DMS 273 (cell line): ENCODE measurements around the gene TMEM143.
A peak's percentile ranks its signal among the peaks of the same experiment; 100 is the strongest.
"Not testable (repeated sequence)": the region's sequence is repeated elsewhere in the genome, so short reads cannot be mapped to it uniquely, and the experiment has no call there.

Experiments used
- DNase-seq: peaks from one replicate; lab custom pipeline; 2025; ENCODE audit not compliant: unreplicated experiment; lab: John Stamatoyannopoulos, UW

The TMEM143 gene

DNA sequence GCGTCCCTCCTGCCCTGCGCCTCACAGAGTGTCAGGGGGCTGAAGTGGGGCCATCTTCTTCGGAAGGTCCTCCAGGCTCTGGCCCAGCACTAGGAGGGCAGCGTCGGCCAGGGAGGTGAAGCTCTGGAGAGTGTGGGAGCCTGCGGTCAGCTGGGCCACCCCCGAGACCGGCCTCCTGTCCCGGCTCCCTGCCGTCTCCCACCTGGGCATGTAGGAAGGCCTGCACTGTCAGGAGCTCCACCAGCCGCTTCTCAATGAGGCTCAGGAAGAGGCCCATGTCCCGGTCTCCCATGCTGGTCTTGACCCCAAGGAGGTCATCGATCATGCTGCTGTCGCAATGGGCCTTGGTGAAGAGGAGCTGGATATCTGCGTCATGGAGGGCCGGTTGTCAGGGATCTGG, 65.8 kb downstream of the TMEM143 start:
- no peak for DNase-seq

DNA sequence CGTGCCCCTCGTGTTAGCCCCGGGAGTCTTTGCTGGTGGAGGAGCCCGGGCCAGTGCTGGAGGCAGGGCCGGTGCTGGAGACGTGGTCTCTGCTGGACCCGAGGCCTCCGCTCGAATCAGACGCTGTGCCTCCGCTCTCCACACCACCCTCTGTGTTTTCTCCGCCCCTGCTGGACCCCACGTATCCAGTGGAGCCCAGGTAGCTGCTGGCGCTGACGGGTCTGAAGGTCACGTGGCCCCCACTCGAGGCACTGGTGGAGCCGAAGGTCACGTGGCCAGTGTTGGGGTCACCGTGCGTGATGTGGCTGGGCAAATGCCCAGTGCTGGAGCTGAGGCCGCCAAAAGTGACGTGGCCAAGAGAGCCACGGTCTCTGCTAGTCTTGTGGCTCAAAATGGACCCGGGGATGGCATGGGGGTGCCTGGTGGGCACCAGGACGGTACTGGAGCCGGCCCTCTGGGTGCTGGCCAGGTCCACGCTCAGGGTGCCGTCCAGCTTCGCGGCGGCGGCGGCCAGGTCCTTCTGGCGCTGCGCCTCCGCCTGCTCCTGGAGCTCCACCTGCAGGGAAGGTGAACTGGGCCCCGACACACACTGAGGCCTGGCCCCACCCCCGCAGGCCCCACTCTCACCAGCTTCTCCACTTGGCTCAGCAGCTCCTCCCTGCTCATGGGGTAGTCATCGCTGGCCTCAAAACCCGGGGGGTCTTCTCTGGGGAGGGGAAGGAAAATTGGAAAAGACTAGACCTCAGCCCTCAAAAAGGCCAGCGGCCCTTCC, 66.6 kb downstream of the TMEM143 start:
- DNase-seq = no peak

DNA sequence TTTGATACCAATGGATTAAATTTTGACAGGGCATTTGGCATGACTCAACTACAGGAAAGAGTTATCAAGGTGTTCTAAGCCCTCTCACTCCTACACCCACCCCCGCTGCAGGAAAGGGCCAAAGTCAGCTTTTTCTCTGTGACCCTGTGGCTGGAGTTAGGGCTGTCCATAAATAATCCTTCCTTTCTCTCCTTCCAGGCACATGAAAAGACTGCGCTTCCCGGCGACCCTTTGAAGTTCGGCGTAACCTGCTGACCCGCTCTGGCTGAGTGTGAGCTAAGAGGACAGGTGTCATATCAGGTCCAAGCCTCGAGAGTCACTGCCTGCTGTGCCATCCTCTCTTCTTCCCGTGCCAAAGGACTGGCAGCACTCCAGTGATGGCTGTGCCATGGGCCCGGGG, 68.3 kb downstream of the TMEM143 start:
- no peak for DNase-seq

DNA sequence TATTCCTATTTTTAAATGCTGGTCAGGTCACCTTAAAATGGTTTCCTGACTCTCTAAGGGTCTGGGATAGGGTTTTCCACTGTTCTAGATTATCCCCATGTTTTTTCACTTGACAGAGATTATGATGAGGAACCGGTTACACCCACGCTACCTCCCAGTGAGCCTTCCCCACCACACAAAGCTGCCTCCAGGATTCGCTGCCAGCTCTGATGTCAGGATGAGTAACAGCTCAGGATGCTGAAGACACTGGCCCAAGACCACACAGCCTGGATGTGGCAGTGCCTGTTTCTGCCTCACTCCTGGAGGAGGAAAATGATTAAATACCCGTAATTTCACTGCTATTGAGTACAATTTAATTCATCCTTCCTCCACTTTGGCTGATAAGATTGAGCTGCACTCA, 70.9 kb downstream of the TMEM143 start:
- DNase-seq = no peak

DNA sequence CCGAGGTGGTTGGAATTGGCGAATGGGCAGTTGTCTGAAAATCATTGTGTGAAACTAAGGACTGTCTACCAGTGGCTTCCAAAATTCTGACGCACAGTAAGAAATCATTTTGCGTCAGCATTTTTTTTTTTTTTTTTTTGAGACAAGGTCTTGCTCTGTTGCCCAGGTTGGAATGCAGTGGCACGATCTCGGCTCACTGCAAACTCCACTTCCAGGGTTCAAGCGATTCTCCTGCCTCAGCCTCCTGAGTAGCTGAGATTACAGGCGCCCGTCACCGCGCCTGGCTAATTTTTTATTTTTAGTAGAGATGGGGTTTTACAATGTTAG, 72.3 kb downstream of the TMEM143 start:
- not testable (repeated sequence) for DNase-seq

DNA sequence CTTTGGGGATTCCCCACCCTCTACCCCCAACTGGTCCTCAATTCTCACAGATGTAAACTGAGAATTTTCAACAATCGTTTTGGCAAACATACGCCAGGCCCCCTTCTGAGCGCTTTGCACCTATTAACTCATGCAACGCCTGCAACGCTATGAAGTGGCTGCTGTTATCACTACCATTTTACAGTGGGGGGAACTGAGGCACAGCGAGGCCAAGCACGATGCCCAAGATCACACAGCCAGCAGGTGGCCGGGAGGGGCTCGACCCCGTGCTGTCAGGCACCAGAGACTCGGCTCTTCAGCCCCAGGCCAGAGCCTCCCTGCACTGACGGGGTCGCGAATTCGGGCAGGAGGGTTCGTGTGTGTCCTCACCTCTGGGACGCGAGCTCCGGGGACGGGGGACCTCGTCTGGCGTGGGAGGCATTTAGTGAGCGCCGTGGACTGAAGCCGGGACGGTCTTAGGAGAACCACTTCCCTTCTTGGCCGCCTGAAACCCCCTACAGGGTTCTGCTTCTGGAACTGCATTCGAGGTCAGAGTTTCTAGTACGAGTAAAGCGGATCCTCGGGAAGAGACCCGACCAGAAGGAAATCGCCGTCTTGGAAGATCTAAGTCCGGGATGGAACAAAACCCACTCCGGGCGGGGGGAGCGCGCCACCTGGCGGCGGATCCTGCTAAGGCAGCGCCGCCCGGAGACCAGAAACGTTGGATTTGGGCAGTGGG, 72.8 kb downstream of the TMEM143 start:
- peak; percentile 90 for DNase-seq

DNA sequence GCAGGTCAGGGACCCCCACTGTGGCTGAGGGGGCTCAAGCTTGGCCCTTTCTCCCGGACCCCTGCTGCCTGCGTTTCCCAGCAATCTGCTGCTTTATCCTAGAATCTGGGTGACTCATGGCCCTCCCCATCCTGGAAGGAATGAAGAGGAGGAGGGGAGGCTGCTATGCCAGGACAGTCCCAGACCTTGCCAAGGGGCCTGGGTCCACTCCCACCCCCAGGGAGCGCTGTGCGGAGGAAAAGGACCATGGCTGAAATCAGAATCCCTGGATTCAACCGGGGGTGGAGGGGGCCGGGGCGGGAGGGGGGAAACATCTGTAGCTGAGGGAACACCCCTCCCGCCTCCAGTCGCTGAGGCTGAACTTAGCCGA, 73.4 kb downstream of the TMEM143 start:
- peak; percentile 78 for DNase-seq

DNA sequence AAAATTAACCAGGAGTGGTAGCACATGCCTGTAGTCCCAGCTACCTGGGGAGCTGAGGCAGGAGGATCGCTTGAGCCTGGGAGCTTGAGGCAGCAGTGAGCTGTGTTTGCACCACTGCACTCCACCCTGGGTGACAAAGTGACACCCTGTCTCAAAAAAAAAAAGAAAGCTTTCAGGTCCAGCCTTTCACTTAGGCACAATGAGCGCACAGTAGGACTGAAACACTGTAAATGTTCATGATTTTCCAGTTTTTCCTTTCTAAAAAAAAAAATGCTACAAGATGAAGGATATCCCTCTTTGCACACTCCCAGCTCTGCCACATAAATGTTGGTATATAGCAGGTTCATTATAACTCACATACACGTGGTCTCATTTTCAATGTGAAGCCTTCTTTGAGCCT, 76.0 kb downstream of the TMEM143 start:
- no peak for DNase-seq

DNA sequence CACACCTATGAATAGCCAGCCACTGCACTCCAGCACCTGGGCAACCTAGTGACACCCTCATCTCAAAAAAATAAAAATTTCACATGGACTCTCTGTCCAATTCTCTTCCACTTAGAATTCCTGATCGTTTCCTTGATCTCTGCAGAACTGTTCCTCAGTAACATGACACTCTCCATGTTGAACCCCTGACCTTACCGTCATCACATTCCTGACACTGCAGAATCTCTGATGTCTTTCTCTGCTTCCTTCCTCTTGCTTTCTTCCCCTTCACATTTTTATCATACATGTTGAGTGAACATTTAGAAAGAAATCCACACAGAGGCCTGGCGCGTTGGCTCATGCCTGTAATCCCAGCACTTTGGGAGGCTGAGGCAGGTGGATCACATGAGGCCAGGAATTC, 78.8 kb downstream of the TMEM143 start:
- DNase-seq = no peak

DNA sequence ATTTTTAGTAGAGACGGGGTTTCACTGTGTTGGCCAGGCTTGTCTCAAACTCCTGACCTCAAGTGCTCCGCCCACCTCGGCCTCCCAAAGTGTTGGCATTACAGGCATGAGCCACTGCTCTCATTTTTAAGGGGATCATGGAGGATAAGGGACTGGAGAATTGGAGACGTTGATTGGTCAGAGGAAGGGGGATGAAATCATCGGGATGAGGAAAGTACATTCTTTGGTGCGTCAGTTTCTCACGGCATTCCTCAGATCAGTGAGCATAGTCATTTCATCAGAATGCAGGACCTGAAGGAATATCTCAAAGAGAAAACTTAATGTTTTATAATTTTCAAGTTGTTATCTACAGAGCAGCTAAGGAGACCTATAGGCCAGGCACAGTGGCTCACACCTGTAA, 79.8 kb downstream of the TMEM143 start:
- DNase-seq = no peak
